C4-2B (cell line): ENCODE results near the gene PDCD10.

Source experiments
- CTCF ChIP-seq: fragments of 450-650 bp; conservative IDR thresholded peaks from 2 replicates; pipeline ENCODE4 v1.5.1; 2017; ENCODE audit warnings: mild to moderate bottlenecking
- ZFX ChIP-seq: fragments of 450-650 bp; IDR thresholded peaks from 2 replicates; pipeline ENCODE4 v1.6.1; 2017

GRCh38 chr3:167736997-167737396 is 2.3 kb upstream of the PDCD10 start:
- no peak for TF ChIP-seq CTCF
- no peak for TF ChIP-seq ZFX
